ENCODE results near the gene UGT1A6.

GRCh38 chr2:233681521-233682099, 11.1 kb upstream of the UGT1A6 start, which contains the start of gene UGT1A7:
- TF ChIP-seq CTCF (IDR thresholded peaks at IDR 0.05; ENCODE audit: insufficient read depth, low read length) (no peak), POLR2AphosphoS5 (IDR thresholded peaks at IDR 0.05; ENCODE audit: low read depth) (no peak)
